ENCODE measurements around the gene AP2A2. TPM values are rescaled to one million over a fixed set of nuclear protein-coding genes. Genes with fewer than 3 reads are reported as not detected.
A peak's percentile ranks its signal among the peaks of the same experiment; 100 is the strongest.

The AP2A2 gene
- polyA plus RNA-seq, 3 donors = 5.7 to 61.0 (median 8.2) TPM

- intact Hi-C loops (cut with micrococcal nuclease) = no loop called here
- H3K36me3 ChIP-seq (replicated peaks in 1 of 2; ENCODE audit: control insufficient read depth in 1 of 2, insufficient read depth in 2 of 2, low read length in 2 of 2) = peaks cover 48 to 51% of the 10 kb centered on the region in 2 donors
- H3K27me3 Mint-ChIP-seq (ENCODE audit: low read depth in 3 of 3) = no peaks in the 10 kb centered on the region
- no peak overlapping the region for H3K4me3 Mint-ChIP-seq
- no peak overlapping the region for H3K27ac Mint-ChIP-seq
- H3K36me3 Mint-ChIP-seq = peaks cover 37 to 52% of the 10 kb centered on the region in 2 donors
- no peak overlapping the region for H3K4me3 ChIP-seq (replicated peaks in 1 of 3; ENCODE audit: low read depth in 2 of 3, low read length in 3 of 3)
- no peaks in the 10 kb centered on the region for H3K9me3 Mint-ChIP-seq
- H4K20me1 ChIP-seq (ENCODE audit: insufficient read depth, low read length) = no peaks in the 10 kb centered on the region
- H3K9ac ChIP-seq (ENCODE audit: insufficient read depth, low read length, poor library complexity, severe bottlenecking) = no peak overlapping the region
- no peaks in the 10 kb centered on the region for H3K27me3 ChIP-seq (ENCODE audit: control insufficient read depth in 2 of 2, insufficient read depth in 2 of 2, low read length in 2 of 2)
- H3K4me1 Mint-ChIP-seq = no peaks in the 10 kb centered on the region
- no peaks in the 10 kb centered on the region for H3K9me3 ChIP-seq (replicated peaks in 1 of 2; ENCODE audit: control insufficient read depth in 1 of 2, insufficient read depth in 1 of 2, low read length in 2 of 2)
- H3K4me2 ChIP-seq (replicated peaks; ENCODE audit: extremely low read depth, low read length, poor library complexity, severe bottlenecking) = no peak overlapping the region
- WGBS (ENCODE audit: insufficient coverage) = 96% methylated on average over 13 of the region's 22 CpGs
- no peak overlapping the region for H2AFZ ChIP-seq (ENCODE audit: insufficient read depth, low read depth, low read length, poor library complexity, severe bottlenecking)
- H3K79me2 ChIP-seq (ENCODE audit: insufficient read depth, low read length) = no peaks in the 10 kb centered on the region
- no peak for TF ChIP-seq CTCF (IDR thresholded peaks at IDR 0.05)
- no peak overlapping the region for H3K27ac ChIP-seq (ENCODE audit: low read depth in 1 of 2, low read length in 2 of 2)
- no peak for DNase-seq
- H3K4me1 ChIP-seq (ENCODE audit: control insufficient read depth in 1 of 2, insufficient read depth in 2 of 2, low read length in 2 of 2) = no peaks in the 10 kb centered on the region
These were observed 27.0 kb upstream of the AP2A2 start for GRCh38 chr11:898540-899190.

DNA sequence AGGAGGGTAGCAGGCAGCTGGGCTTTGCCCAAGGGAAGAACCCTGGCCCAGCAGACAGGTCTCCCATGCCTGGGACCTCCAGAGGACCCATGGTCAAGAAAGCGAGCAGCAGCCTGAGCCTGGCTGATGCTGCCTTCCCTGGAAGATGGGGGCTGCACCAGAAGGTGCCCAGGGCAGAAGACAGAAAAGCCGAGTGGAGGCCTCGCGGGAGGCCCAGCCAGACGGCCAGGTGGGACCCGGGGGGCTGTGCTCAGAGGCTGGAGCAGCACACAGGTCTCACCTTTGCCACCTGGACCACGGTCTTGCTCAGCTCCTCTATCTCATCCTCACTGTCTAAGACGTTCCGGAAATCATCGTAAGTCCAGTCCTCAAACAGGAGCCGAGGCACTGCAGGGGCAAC, 25.9 kb upstream of the AP2A2 start:
- Mint-ChIP-seq H3K4me3 (no peak overlapping the region), H3K27me3 (ENCODE audit: low read depth in 3 of 3) (peaks cover 0 to 1% (median 0%) of the 10 kb centered on the region in 3 donors), H3K36me3 (peaks cover 47 to 63% of the 10 kb centered on the region in 2 donors), H3K27ac (peak overlapping the region in 1 of 7 donors; percentile 68), H3K4me1 (no peaks in the 10 kb centered on the region), H3K9me3 (no peaks in the 10 kb centered on the region)
- Histone ChIP-seq H3K9ac (ENCODE audit: insufficient read depth, low read length, poor library complexity, severe bottlenecking) (no peak overlapping the region), H3K4me3 (replicated peaks in 1 of 3; ENCODE audit: low read depth in 2 of 3, low read length in 3 of 3) (no peak overlapping the region), H4K20me1 (ENCODE audit: insufficient read depth, low read length) (no peaks in the 10 kb centered on the region), H3K4me2 (replicated peaks; ENCODE audit: extremely low read depth, low read length, poor library complexity, severe bottlenecking) (no peak overlapping the region), H3K9me3 (replicated peaks in 1 of 2; ENCODE audit: control insufficient read depth in 1 of 2, insufficient read depth in 1 of 2, low read length in 2 of 2) (no peaks in the 10 kb centered on the region), H3K27me3 (ENCODE audit: control insufficient read depth in 2 of 2, insufficient read depth in 2 of 2, low read length in 2 of 2) (no peaks in the 10 kb centered on the region), H3K27ac (ENCODE audit: low read depth in 1 of 2, low read length in 2 of 2) (no peak overlapping the region), H3K36me3 (replicated peaks in 1 of 2; ENCODE audit: control insufficient read depth in 1 of 2, insufficient read depth in 2 of 2, low read length in 2 of 2) (peaks cover 57 to 62% of the 10 kb centered on the region in 2 donors), H3K4me1 (ENCODE audit: control insufficient read depth in 1 of 2, insufficient read depth in 2 of 2, low read length in 2 of 2) (no peaks in the 10 kb centered on the region), H3K79me2 (ENCODE audit: insufficient read depth, low read length) (no peaks in the 10 kb centered on the region), H2AFZ (ENCODE audit: insufficient read depth, low read depth, low read length, poor library complexity, severe bottlenecking) (no peak overlapping the region)
- no peak for TF ChIP-seq CTCF (IDR thresholded peaks at IDR 0.05)
- 97% methylated on average over 7 of the region's 11 CpGs for WGBS (ENCODE audit: insufficient coverage)
- intact Hi-C loops (cut with micrococcal nuclease) = no loop called here
- DNase-seq = no peak

Data from CD14-positive monocyte (primary cell).